PC-9 (cell line): ENCODE measurements around the gene DTX1.

ENCODE experiments used
- EZH2 ChIP-seq: fragments of 200-600 bp; sonication (generic); IDR thresholded peaks from 2 replicates; pipeline ENCODE4 v1.8.0; 2017; ENCODE audit warnings: antibody characterized with exemption, low read depth
- TF ChIP-seq, protein P1 (sequence below): fragments of 200-600 bp; sonication (generic); conservative IDR thresholded peaks from 2 replicates; pipeline ENCODE4 v1.6.1; 2017; ENCODE audit warnings: mixed run types, antibody characterized with exemption, mild to moderate bottlenecking, moderate library complexity

DNA sequence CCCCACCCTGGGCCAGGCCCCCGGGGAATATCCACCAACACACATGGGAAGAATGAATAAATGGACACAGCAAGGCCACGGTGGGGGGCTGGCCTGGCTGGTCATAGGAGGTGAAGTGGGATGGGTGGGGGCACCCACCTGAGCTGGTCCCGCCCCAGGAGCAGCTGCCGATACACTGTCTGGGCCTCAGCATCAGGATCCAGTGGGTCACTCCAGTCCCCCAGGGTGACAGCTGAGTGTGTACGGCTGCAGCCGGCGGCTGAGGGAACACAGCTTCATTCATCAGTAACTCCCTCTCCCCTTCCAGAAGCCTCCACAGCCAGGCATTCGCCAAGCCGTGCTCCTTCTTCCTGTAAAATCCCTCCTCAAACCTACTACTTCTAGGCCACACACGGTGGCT, 45.2 kb downstream of the DTX1 start:
- TF ChIP-seq, protein P1, sequence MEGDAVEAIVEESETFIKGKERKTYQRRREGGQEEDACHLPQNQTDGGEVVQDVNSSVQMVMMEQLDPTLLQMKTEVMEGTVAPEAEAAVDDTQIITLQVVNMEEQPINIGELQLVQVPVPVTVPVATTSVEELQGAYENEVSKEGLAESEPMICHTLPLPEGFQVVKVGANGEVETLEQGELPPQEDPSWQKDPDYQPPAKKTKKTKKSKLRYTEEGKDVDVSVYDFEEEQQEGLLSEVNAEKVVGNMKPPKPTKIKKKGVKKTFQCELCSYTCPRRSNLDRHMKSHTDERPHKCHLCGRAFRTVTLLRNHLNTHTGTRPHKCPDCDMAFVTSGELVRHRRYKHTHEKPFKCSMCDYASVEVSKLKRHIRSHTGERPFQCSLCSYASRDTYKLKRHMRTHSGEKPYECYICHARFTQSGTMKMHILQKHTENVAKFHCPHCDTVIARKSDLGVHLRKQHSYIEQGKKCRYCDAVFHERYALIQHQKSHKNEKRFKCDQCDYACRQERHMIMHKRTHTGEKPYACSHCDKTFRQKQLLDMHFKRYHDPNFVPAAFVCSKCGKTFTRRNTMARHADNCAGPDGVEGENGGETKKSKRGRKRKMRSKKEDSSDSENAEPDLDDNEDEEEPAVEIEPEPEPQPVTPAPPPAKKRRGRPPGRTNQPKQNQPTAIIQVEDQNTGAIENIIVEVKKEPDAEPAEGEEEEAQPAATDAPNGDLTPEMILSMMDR = no peak
- no peak for TF ChIP-seq EZH2
